H9 (cell line): ENCODE results near the gene STARD3. TPM values are rescaled to one million over a fixed set of nuclear protein-coding genes. Genes with fewer than 3 reads are reported as not detected.
"Not testable (repeated sequence)": the region's sequence is repeated elsewhere in the genome, so short reads cannot be mapped to it uniquely, and the experiment has no call there.

Experiments
- DNase-seq: peaks from one replicate; pipeline ENCODE4 v3.0.0-alpha.2; 2017
- H2AFZ ChIP-seq: one replicate; pipeline ENCODE4 v1.6.1; 2013; ENCODE audit warnings: mild to moderate bottlenecking, low read length, control low read depth, moderate library complexity
- H2AK5ac ChIP-seq: 2 replicates; pipeline ENCODE4 v1.6.1; 2013; ENCODE audit warnings: low read length, control low read depth, mixed read lengths; ENCODE audit not compliant: insufficient read length
- H2BK120ac ChIP-seq: one replicate; pipeline ENCODE4 v1.6.1; 2013; ENCODE audit warnings: low read depth, mild to moderate bottlenecking, low read length, control low read depth, inconsistent platforms; ENCODE audit not compliant: poor library complexity, severe bottlenecking
- H2BK12ac ChIP-seq: 2 replicates; pipeline ENCODE4 v1.6.1; 2013; ENCODE audit warnings: low read length, control low read depth, mixed read lengths, low read depth; ENCODE audit not compliant: insufficient read length
- H2BK15ac ChIP-seq: 2 replicates; pipeline ENCODE4 v1.6.1; 2013; ENCODE audit warnings: low read depth, low read length, control low read depth
- H2BK20ac ChIP-seq: one replicate; pipeline ENCODE4 v1.6.1; 2013; ENCODE audit warnings: low read depth, mild to moderate bottlenecking, low read length, control low read depth, inconsistent platforms; ENCODE audit not compliant: poor library complexity, severe bottlenecking
- H2BK5ac ChIP-seq: 2 replicates; pipeline ENCODE4 v1.6.1; 2013; ENCODE audit warnings: low read length, control low read depth, mixed read lengths; ENCODE audit not compliant: insufficient read length
- H3K14ac ChIP-seq: 2 replicates; pipeline ENCODE4 v1.6.1; 2013; ENCODE audit warnings: low read length, control low read depth; ENCODE audit not compliant: insufficient read depth
- H3K18ac ChIP-seq: 2 replicates; pipeline ENCODE4 v1.6.1; 2013; ENCODE audit warnings: low read depth, mild to moderate bottlenecking, mixed read lengths, low read length, control low read depth; ENCODE audit not compliant: insufficient read length
- H3K23ac ChIP-seq: 2 replicates; pipeline ENCODE4 v1.6.1; 2013; ENCODE audit warnings: low read length, control low read depth, mixed read lengths, low read depth; ENCODE audit not compliant: insufficient read length
- H3K23me2 ChIP-seq: 2 replicates; pipeline ENCODE4 v1.6.1; 2013; ENCODE audit warnings: low read depth, mild to moderate bottlenecking, mixed read lengths, low read length, control low read depth; ENCODE audit not compliant: insufficient read length, poor library complexity, severe bottlenecking
- H3K27ac ChIP-seq: 2 replicates; pipeline ENCODE4 v1.5.1; 2013; ENCODE audit warnings: low read length, control low read depth, mixed read lengths, low read depth; ENCODE audit not compliant: insufficient read length
- H3K27me3 ChIP-seq: 2 replicates; pipeline ENCODE4 v1.6.1; 2013; ENCODE audit warnings: low read length, control low read depth, inconsistent platforms; ENCODE audit not compliant: insufficient read depth
- H3K4ac ChIP-seq: 2 replicates; pipeline ENCODE4 v1.6.1; 2013; ENCODE audit warnings: low read depth, mild to moderate bottlenecking, control low read depth, inconsistent platforms, low read length, moderate library complexity
- H3K4me1 ChIP-seq: 2 replicates; pipeline ENCODE4 v1.6.1; 2013; ENCODE audit warnings: low read length, control low read depth, inconsistent platforms; ENCODE audit not compliant: insufficient read depth
- H3K4me2 ChIP-seq: 2 replicates; pipeline ENCODE4 v1.6.1; 2013; ENCODE audit warnings: low read length, control low read depth, mixed read lengths; ENCODE audit not compliant: insufficient read length, insufficient read depth
- H3K56ac ChIP-seq: 2 replicates; pipeline ENCODE4 v1.6.1; 2013; ENCODE audit warnings: low read depth, mild to moderate bottlenecking, mixed read lengths, low read length, control low read depth; ENCODE audit not compliant: insufficient read length
- H3K79me1 ChIP-seq: 2 replicates; pipeline ENCODE4 v1.6.1; 2013; ENCODE audit warnings: low read depth, mild to moderate bottlenecking, moderate library complexity, low read length, control low read depth, inconsistent platforms; ENCODE audit not compliant: insufficient read depth, poor library complexity, severe bottlenecking
- H3K79me2 ChIP-seq: 2 replicates; pipeline ENCODE4 v1.6.1; 2013; ENCODE audit warnings: low read length, control low read depth, inconsistent platforms; ENCODE audit not compliant: insufficient read depth
- H3K9ac ChIP-seq: 2 replicates; pipeline ENCODE4 v1.6.1; 2013; ENCODE audit warnings: low read length, control low read depth, mixed read lengths; ENCODE audit not compliant: insufficient read length; ENCODE audit errors: extremely low read depth
- H3K9me3 ChIP-seq: one replicate; pipeline ENCODE4 v1.6.1; 2013; ENCODE audit warnings: low read depth, low read length, inconsistent platforms; ENCODE audit not compliant: control insufficient read depth
- H3T11ph ChIP-seq: one replicate; pipeline ENCODE4 v1.6.1; 2013; ENCODE audit warnings: mild to moderate bottlenecking, low read length, control low read depth, inconsistent platforms
- H4K20me1 ChIP-seq: one replicate; pipeline ENCODE4 v1.6.1; 2013; ENCODE audit not compliant: control insufficient read depth, insufficient read length, insufficient read depth
- H4K5ac ChIP-seq: 2 replicates; pipeline ENCODE4 v1.6.1; 2013; ENCODE audit warnings: low read depth, mild to moderate bottlenecking, mixed read lengths, low read length, control low read depth; ENCODE audit not compliant: insufficient read length
- H4K8ac ChIP-seq: replicated peaks from 2 replicates; pipeline ENCODE4 v1.6.1; 2013; ENCODE audit warnings: low read length, control low read depth, mixed read lengths, low read depth; ENCODE audit not compliant: insufficient read length
- H4K91ac ChIP-seq: 2 replicates; pipeline ENCODE4 v1.6.1; 2013; ENCODE audit warnings: low read depth, mild to moderate bottlenecking, moderate library complexity, mixed read lengths, low read length, control low read depth; ENCODE audit not compliant: insufficient read length
- H3K27ac Mint-ChIP-seq, 3 experiments: 2 replicates in 2 of 3; 3 replicates in 1 of 3; pipeline ENCODE4 v1.8.0; 2020 to 2021; ENCODE audit warnings: mixed read lengths in 3 of 3, mild to moderate bottlenecking in 1 of 3, moderate library complexity in 1 of 3
- H3K27me3 Mint-ChIP-seq: 2 replicates; pipeline ENCODE4 v1.8.0; 2021; ENCODE audit warnings: low read depth, mild to moderate bottlenecking, moderate library complexity, mixed read lengths
- H3K36me3 Mint-ChIP-seq, 3 experiments: 2 replicates in 2 of 3; 3 replicates in 1 of 3; pipeline ENCODE4 v1.8.0; 2020 to 2021; ENCODE audit warnings: low read depth in 3 of 3, mixed read lengths in 3 of 3; ENCODE audit not compliant: insufficient read depth in 1 of 3
- H3K4me1 Mint-ChIP-seq, 2 experiments: 2 replicates each; pipeline ENCODE4 v1.8.0; 2020; ENCODE audit warnings: mixed read lengths in 2 of 2
- H3K4me3 Mint-ChIP-seq, 2 experiments: 2 replicates in 1 of 2; 3 replicates in 1 of 2; pipeline ENCODE4 v1.8.0; 2020 to 2021; ENCODE audit warnings: mild to moderate bottlenecking in 2 of 2, mixed read lengths in 2 of 2, moderate library complexity in 1 of 2
- H3K9me3 Mint-ChIP-seq, 2 experiments: 2 replicates in 1 of 2; 3 replicates in 1 of 2; pipeline ENCODE4 v1.8.0; 2020; ENCODE audit warnings: mild to moderate bottlenecking in 2 of 2, mixed read lengths in 2 of 2, moderate library complexity in 1 of 2
- WGBS: extraction: QIAGEN DNeasy Blood & Tissue Kit; methylation state at CpG from one replicate; pipeline ENCODE4 v1.1.7; 2013; ENCODE audit warnings: missing lambda C conversion rate, low lambda C conversion rate, mixed read lengths; ENCODE audit not compliant: insufficient read length; ENCODE audit errors: extremely low coverage; 5-methylcytosine and 5-hydroxymethylcytosine counted together
- total RNA-seq: library from RNA; stranded (reverse); gene quantifications from 2 replicates; pipeline ENCODE4 v1.2.1, GENCODE V29; 2021
- TF ChIP-seq, protein P1 (sequence below): fragments of 200-600 bp; sonication (generic); conservative IDR thresholded peaks from 3 replicates; pipeline ENCODE4 v1.8.0; 2021; ENCODE audit warnings: antibody characterized with exemption, mild to moderate bottlenecking

The STARD3 gene
- total RNA-seq, 1 experiment from 2014 or later = 51.3 TPM

DNA sequence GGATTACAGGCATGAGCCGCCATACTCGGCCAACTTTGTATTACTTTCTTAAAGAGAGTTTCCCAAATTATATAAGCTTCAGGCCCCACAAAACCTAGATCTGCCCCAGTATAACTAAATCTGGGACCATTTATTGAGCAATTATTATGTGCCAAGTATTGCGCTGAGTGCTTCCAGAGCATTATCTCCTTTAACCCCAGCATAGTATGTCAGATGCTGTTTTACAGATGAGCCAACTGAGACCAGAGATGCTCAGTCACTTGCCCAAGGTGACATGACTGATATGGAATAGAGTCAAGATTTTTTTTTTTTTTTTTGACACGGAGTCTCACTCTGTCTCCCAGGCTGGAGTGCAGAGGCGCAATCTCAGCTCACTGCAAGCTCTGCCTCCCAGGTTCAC, 61.0 kb downstream of the STARD3 start:
- Histone ChIP-seq H2BK20ac (no peak overlapping the region), H3K23me2 (peaks cover 8% of the 10 kb centered on the region), H2BK120ac (no peak overlapping the region), H3K4me1 (peaks cover 27% of the 10 kb centered on the region; the same call in 1 of the 2 replicates), H4K20me1 (no peaks in the 10 kb centered on the region), H2AFZ (no peak overlapping the region), H3K79me2 (peaks cover 21% of the 10 kb centered on the region), H3K27ac (no peak overlapping the region), H3K79me1 (no peaks in the 10 kb centered on the region), H3K18ac (no peak overlapping the region), H3K9me3 (no peaks in the 10 kb centered on the region), H2BK12ac (no peak overlapping the region), H3K4ac (no peak overlapping the region), H2BK5ac (no peak overlapping the region), H3K27me3 (no peaks in the 10 kb centered on the region), H4K91ac (no peak overlapping the region), H3T11ph (no peak overlapping the region), H3K23ac (no peak overlapping the region), H2AK5ac (no peak overlapping the region), H2BK15ac (no peak overlapping the region), H4K8ac (no peak overlapping the region), H3K4me2 (no peak overlapping the region), H3K56ac (no peak overlapping the region), H3K9ac (no peak overlapping the region), H4K5ac (no peak overlapping the region), H3K14ac (no peak overlapping the region)
- peaks cover 56 to 68% of the 10 kb centered on the region in 2 experiments for H3K4me1 Mint-ChIP-seq
- H3K36me3 Mint-ChIP-seq = peaks cover 4 to 19% (median 10%) of the 10 kb centered on the region in 3 experiments; a peak in 6 of 7 replicates
- WGBS = no CpG with 5 or more reads among the region's 5 CpGs
- H3K27me3 Mint-ChIP-seq = no peaks in the 10 kb centered on the region; the same call in 1 of the 2 replicates
- H3K9me3 Mint-ChIP-seq = no peaks in the 10 kb centered on the region
- H3K4me3 Mint-ChIP-seq = peak overlapping the region in 1 of 2 experiments; percentile 49; a peak in 1 of 5 replicates
- TF ChIP-seq, protein P1, sequence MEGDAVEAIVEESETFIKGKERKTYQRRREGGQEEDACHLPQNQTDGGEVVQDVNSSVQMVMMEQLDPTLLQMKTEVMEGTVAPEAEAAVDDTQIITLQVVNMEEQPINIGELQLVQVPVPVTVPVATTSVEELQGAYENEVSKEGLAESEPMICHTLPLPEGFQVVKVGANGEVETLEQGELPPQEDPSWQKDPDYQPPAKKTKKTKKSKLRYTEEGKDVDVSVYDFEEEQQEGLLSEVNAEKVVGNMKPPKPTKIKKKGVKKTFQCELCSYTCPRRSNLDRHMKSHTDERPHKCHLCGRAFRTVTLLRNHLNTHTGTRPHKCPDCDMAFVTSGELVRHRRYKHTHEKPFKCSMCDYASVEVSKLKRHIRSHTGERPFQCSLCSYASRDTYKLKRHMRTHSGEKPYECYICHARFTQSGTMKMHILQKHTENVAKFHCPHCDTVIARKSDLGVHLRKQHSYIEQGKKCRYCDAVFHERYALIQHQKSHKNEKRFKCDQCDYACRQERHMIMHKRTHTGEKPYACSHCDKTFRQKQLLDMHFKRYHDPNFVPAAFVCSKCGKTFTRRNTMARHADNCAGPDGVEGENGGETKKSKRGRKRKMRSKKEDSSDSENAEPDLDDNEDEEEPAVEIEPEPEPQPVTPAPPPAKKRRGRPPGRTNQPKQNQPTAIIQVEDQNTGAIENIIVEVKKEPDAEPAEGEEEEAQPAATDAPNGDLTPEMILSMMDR = no peak
- DNase-seq = no peak
- H3K27ac Mint-ChIP-seq = no peak overlapping the region; a peak in 1 of 7 replicates

DNA sequence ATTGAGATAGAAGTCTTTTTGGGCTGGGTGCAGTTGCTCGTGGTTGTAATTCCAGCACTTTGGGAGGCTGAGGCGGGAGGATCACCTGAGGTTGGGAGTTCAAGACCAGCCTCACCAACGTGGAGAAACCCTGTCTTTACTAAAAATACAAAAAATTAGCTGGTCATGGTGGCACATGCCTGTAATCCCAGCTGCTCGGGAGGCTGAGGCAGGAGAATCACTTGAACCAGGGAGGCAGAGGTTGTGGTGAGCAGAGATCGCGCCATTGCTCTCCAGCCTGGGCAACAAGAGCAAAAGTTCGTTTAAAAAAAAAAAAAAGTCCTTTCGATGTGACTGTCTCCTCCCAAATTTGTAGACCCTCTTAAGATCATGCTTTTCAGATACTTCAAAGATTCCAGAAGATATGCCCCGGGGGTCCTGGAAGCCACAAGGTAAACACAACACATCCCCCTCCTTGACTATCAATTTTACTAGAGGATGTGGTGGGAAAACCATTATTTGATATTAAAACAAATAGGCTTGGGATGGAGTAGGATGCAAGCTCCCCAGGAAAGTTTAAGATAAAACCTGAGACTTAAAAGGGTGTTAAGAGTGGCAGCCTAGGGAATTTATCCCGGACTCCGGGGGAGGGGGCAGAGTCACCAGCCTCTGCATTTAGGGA, 62.3 kb downstream of the STARD3 start:
- H3K79me1 ChIP-seq, H3K27ac ChIP-seq, H3K56ac ChIP-seq, H3K9me3 ChIP-seq, H3K18ac ChIP-seq, H2AK5ac ChIP-seq, H3K27me3 Mint-ChIP-seq, H2BK20ac ChIP-seq, H3K27me3 ChIP-seq, H2BK5ac ChIP-seq, H2BK12ac ChIP-seq, H2BK15ac ChIP-seq, H4K20me1 ChIP-seq, H2BK120ac ChIP-seq, H2AFZ ChIP-seq, H4K5ac ChIP-seq, H3T11ph ChIP-seq, H3K23me2 ChIP-seq, H3K23ac ChIP-seq, DNase-seq, H4K91ac ChIP-seq, H4K8ac ChIP-seq, H3K4ac ChIP-seq, H3K9me3 Mint-ChIP-seq, H3K14ac ChIP-seq: not testable (repeated sequence)
- peak overlapping the region; percentile 92 to 97 for H3K4me3 Mint-ChIP-seq
- peak overlapping the region; percentile 58 for H3K9ac ChIP-seq
- H3K4me1 ChIP-seq = peaks cover 32% of the 10 kb centered on the region
- no CpG with 5 or more reads among the region's 11 CpGs for WGBS
- H3K36me3 Mint-ChIP-seq = peaks cover 11 to 27% (median 18%) of the 10 kb centered on the region in 3 experiments
- H3K4me2 ChIP-seq = peak overlapping the region; percentile 95
- H3K79me2 ChIP-seq = peaks cover 33% of the 10 kb centered on the region
- H3K4me1 Mint-ChIP-seq = peaks cover 66 to 77% of the 10 kb centered on the region in 2 experiments
- peak overlapping the region; percentile 91 to 97 (median 91) for H3K27ac Mint-ChIP-seq
